Fibroblast of lung (primary cell): ENCODE measurements around the gene RABGAP1L. TPM values are rescaled to one million over a fixed set of nuclear protein-coding genes. Genes with fewer than 3 reads are reported as not detected.
A peak's percentile ranks its signal among the peaks of the same experiment; 100 is the strongest.

Experiments
- DNase-seq, 2 donors: peaks; one replicate each; pipeline versions ENCODE4 v3.0.0 to v3.0.0-alpha.2; 2010; ENCODE audit warnings: low read depth in 2 of 2
- H2AFZ ChIP-seq: 2 replicates; pipeline ENCODE4 v1.5.1; 2012; ENCODE audit warnings: low read length, control low read depth, inconsistent platforms
- H3K27ac ChIP-seq: 2 replicates; pipeline ENCODE4 v1.5.1; 2011; ENCODE audit warnings: low read length, control low read depth; ENCODE audit not compliant: insufficient read depth
- H3K27me3 ChIP-seq: 2 replicates; pipeline ENCODE4 v1.5.1; 2011; ENCODE audit warnings: mild to moderate bottlenecking, low read length; ENCODE audit not compliant: control insufficient read depth, insufficient read depth
- H3K36me3 ChIP-seq: 2 replicates; pipeline ENCODE4 v1.5.1; 2011; ENCODE audit warnings: low read length; ENCODE audit not compliant: control insufficient read depth, insufficient read depth
- H3K4me1 ChIP-seq: 2 replicates; pipeline ENCODE4 v1.5.1; 2011; ENCODE audit warnings: low read length; ENCODE audit not compliant: control insufficient read depth, insufficient read depth; ENCODE audit errors: extremely low read depth
- H3K4me2 ChIP-seq: 2 replicates; pipeline ENCODE4 v1.5.1; 2011; ENCODE audit warnings: low read length, control low read depth; ENCODE audit not compliant: insufficient read depth; ENCODE audit errors: extremely low read depth
- H3K4me3 ChIP-seq, 4 experiments: fragments of 200-600 bp in 1 of 4; sonication (generic) in 1 of 4; replicated peaks in 1 of 4; 2 replicates each; pipeline ENCODE4 v1.5.1; 2011 to 2016; ENCODE audit warnings: low read length in 4 of 4, low read depth in 3 of 4, mild to moderate bottlenecking in 3 of 4, control low read depth in 2 of 4, inconsistent platforms in 1 of 4, mixed read lengths in 1 of 4; ENCODE audit not compliant: insufficient read depth in 1 of 4; ENCODE audit errors: control extremely low read depth in 1 of 4
- H3K79me2 ChIP-seq: 2 replicates; pipeline ENCODE4 v1.5.1; 2012; ENCODE audit warnings: mild to moderate bottlenecking, low read length, inconsistent platforms; ENCODE audit not compliant: control insufficient read depth, insufficient read depth
- H3K9ac ChIP-seq: 2 replicates; pipeline ENCODE4 v1.5.1; 2011; ENCODE audit warnings: mild to moderate bottlenecking, low read length, control low read depth; ENCODE audit not compliant: insufficient read depth
- H3K9me3 ChIP-seq: 2 replicates; pipeline ENCODE4 v1.5.1; 2012; ENCODE audit warnings: low read depth, low read length; ENCODE audit not compliant: control insufficient read depth, insufficient read depth
- H4K20me1 ChIP-seq: 2 replicates; pipeline ENCODE4 v1.5.1; 2011; ENCODE audit warnings: low read length; ENCODE audit not compliant: control insufficient read depth, insufficient read depth; ENCODE audit errors: extremely low read depth
- CTCF ChIP-seq, 2 donors: IDR thresholded peaks in 1 of 2; conservative IDR thresholded peaks in 1 of 2; 1 replicate in 1 of 2; 2 replicates in 1 of 2; pipeline ENCODE4 v1.5.1; 2011 to 2012; ENCODE audit warnings: low read length in 2 of 2, control low read depth in 1 of 2, inconsistent platforms in 1 of 2, low read depth in 1 of 2, mild to moderate bottlenecking in 1 of 2
- EZH2 ChIP-seq: IDR thresholded peaks from 2 replicates; pipeline ENCODE4 v1.5.1; 2012; ENCODE audit warnings: low read length, control low read depth, mild to moderate bottlenecking; ENCODE audit errors: missing control alignments
- polyA plus RNA-seq, 2 donors: library from polyadenylated mRNA; depleted of rRNA in 1 of 2; stranded (reverse) in 1 of 2; unstranded in 1 of 2; fragments of >200 nt; gene quantifications; 2 replicates each; pipeline ENCODE4 v1.2.1, GENCODE V29; 2011 to 2012; ENCODE audit warnings: missing spikeins in 1 of 2
- total RNA-seq: library from RNA; depleted of rRNA; stranded (reverse); fragments of >200 nt; gene quantifications from 2 replicates; pipeline ENCODE4 v1.2.1, GENCODE V29; 2014

The RABGAP1L gene
- total and polyA plus RNA-seq, 2 donors (not counting 1 experiment from before 2014, with no cell fraction given) = 33.8 to 36.5 TPM

DNA sequence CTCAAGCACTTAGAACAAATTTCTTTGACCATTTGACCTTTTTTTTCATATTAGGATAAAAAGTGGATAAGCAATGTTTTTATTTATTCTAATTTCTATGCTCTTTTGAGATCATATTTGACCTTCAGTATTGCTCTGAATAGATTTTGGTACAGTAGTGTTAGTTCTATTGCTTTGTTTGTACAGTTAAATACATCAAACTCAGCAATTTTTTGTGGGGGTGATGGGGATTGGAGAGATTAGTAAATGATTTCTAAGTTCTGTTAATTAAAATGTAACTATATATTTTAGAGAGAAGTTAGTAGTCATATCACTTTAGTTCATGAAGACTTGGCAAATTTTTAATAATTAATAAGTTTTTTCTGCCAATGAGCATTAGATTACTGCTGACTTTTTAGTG, 286.0 kb downstream of the RABGAP1L start:
- Histone ChIP-seq H3K36me3 (no peaks in the 10 kb centered on the region), H2AFZ (no peak overlapping the region), H4K20me1 (no peaks in the 10 kb centered on the region), H3K4me3 (no peak overlapping the region), H3K4me2 (no peak overlapping the region), H3K27me3 (no peaks in the 10 kb centered on the region), H3K4me1 (no peaks in the 10 kb centered on the region), H3K79me2 (no peaks in the 10 kb centered on the region), H3K27ac (no peak overlapping the region), H3K9ac (no peak overlapping the region), H3K9me3 (no peaks in the 10 kb centered on the region)
- no peak for DNase-seq
- TF ChIP-seq EZH2 (no peak), CTCF (conservative IDR thresholded peaks at IDR 0.05 in 1 of 2, IDR thresholded peaks at IDR 0.05 in 1 of 2; ENCODE audit: low read depth in 1 of 2, low read length in 2 of 2) (no peak)

DNA sequence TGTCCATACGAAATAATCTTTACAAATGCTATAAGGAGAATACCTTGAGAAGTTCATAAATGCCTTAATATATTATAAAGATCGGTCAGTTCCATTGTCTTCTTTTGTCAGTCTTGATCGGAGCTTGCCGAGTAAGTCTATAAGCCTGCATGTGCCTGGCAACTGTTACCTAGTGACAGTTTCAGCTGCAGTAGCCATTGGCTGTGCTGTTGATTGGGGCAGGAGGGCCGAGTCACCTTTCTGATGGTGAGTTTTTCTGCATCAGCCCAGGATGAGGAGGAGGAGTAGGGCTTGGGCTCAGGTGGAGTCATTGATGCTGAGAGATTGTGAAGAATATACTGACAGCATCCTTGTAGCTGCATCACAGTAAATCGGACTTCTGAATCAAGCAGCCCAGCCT, 286.5 kb downstream of the RABGAP1L start:
- H3K79me2 ChIP-seq = no peaks in the 10 kb centered on the region

DNA sequence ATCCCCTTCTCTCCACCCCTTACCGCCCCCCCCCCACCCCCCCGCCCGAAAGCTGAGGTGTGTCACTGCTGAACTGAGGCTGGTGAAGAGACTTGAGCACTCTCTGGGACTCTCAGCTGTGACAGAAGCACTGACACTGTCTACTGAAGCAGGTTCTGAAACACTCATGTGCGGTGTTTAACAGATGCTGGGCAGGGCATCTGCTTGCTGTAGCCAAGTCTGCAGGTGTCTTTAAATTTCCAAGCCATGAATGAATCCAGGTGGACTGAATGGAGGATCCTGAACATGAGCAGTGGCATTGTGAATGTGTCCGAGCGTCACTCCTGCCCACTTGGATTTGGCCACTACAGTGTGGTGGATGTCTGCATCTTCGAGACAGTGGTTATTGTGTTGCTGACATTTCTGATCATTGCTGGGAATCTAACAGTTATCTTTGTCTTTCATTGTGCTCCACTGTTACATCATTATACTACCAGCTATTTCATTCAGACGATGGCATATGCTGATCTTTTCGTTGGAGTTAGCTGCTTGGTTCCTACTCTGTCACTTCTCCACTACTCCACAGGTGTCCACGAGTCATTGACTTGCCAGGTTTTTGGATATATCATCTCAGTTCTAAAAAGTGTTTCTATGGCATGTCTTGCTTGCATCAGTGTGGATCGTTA, 288.7 kb downstream of the RABGAP1L start, which contains the start of gene GPR52:
GPR52 (plus strand) TSS at position 99 of the 665 bp plus-strand sequence; CDS start at position 247, 148 bp downstream.
- H2AFZ ChIP-seq = no peak within 1 kb of the TSS
- DNase-seq = no peak

More for the DNA sequence above, 286.5 kb downstream of the RABGAP1L start:
- no peaks in the 10 kb centered on the region for H3K9me3 ChIP-seq
- H4K20me1 ChIP-seq = no peaks in the 10 kb centered on the region
- no peak overlapping the region for H3K4me2 ChIP-seq
- H3K36me3 ChIP-seq = no peaks in the 10 kb centered on the region
- no peak overlapping the region for H3K27ac ChIP-seq
- H3K4me1 ChIP-seq = no peaks in the 10 kb centered on the region
- peak in 1 of 2 donors; percentile 4 for DNase-seq
- H3K9ac ChIP-seq = no peak overlapping the region
- no peak overlapping the region for H3K4me3 ChIP-seq
- no peak for TF ChIP-seq CTCF (conservative IDR thresholded peaks at IDR 0.05 in 1 of 2, IDR thresholded peaks at IDR 0.05 in 1 of 2; ENCODE audit: low read depth in 1 of 2, low read length in 2 of 2)
- no peak for TF ChIP-seq EZH2
- no peaks in the 10 kb centered on the region for H3K27me3 ChIP-seq
- no peak overlapping the region for H2AFZ ChIP-seq

More for the DNA sequence above, 288.7 kb downstream of the RABGAP1L start, which contains the start of gene GPR52:
- no peaks in the 10 kb centered on the region for H3K9me3 ChIP-seq
- H4K20me1 ChIP-seq = no peaks in the 10 kb centered on the region
- no peaks in the 10 kb centered on the region for H3K27me3 ChIP-seq
- H3K27ac ChIP-seq = no peak within 1 kb of the TSS
- no peaks in the 10 kb centered on the region for H3K4me1 ChIP-seq
- H3K4me3 ChIP-seq = no peak within 1 kb of the TSS
- H3K4me2 ChIP-seq = no peak within 1 kb of the TSS
- no peak within 1 kb of the TSS for H3K9ac ChIP-seq
- no peaks in the 10 kb centered on the region for H3K79me2 ChIP-seq
- TF ChIP-seq EZH2 = no peak
- no peak for TF ChIP-seq CTCF (conservative IDR thresholded peaks at IDR 0.05 in 1 of 2, IDR thresholded peaks at IDR 0.05 in 1 of 2; ENCODE audit: low read depth in 1 of 2, low read length in 2 of 2)
- no peaks in the 10 kb centered on the region for H3K36me3 ChIP-seq
